Effector CD4-positive, alpha-beta T cell (primary cell): Measurements from ENCODE around the gene UPB1.
"Not testable (repeated sequence)": the region's sequence is repeated elsewhere in the genome, so short reads cannot be mapped to it uniquely, and the experiment has no call there.

Experiments used
- DNase-seq: peaks from one replicate; pipeline ENCODE4 v3.0.0-alpha.2; 2020

Gene UPB1

GRCh38 chr22:24536089-24536488, 41.0 kb downstream of the UPB1 start:
- DNase-seq = no peak

- no peak for DNase-seq
Observed at GRCh38 chr22:24540470-24540869, 45.3 kb downstream of the UPB1 start.

DNA sequence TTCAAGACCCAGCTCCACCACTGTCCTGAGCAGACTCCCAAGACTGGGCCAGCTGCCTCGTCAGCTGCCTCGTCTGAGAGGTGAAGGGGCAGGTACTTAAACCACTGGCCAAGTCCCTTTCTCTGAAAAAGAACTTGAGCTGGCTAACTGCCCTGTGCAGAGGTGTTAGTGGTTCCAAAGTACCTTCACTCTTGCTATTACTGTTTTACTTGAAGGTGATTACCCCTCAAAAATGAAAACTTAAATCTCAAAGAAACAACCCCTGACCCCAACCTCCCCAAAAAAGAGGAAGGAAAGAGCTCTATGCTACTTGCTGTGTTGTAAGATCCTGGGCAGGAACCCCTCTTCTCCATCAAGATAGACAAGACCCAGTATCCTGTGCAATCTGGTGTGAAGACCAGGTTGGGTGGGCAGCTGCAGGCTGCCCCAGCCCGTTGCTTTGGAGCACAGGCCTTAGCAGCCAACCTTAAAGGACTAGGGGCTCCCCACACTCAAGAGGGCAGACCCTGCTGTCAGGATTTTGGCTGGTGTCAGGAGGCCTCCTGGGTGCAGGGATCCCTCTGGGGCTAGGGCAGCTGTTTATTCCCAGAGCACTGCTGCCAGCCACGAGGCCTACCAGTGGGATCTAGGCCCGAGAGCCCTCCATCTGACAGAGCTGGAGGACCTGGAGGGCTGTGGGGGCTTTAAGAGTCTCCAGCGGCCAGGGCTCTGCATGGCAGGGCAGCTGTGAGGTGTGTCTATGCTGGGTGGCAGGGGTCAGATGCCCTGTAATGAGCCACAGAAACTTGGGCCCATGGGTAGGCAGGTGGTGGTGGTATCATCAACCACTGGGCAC, 46.8 kb downstream of the UPB1 start:
- no peak for DNase-seq

DNA sequence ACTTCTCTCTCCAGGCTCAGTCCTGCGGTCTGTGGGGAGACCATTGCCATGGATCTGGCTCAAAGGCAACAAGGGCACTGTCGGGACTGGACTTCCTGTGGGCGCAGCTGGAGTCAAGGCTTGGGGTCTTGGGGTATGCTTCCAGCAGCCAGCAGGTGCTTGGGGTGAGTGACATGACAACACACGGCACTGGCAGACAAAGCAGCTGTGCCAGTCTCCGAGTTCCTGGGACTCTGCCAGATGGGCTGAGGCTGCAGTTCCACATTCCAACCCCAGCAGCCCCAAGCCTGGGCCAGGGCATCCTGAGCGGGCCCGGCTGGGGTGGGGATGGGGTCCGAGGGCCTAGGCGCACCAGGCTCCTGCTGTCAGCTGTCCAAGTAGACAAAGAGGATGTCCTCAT, 47.5 kb downstream of the UPB1 start:
- DNase-seq = no peak

DNA sequence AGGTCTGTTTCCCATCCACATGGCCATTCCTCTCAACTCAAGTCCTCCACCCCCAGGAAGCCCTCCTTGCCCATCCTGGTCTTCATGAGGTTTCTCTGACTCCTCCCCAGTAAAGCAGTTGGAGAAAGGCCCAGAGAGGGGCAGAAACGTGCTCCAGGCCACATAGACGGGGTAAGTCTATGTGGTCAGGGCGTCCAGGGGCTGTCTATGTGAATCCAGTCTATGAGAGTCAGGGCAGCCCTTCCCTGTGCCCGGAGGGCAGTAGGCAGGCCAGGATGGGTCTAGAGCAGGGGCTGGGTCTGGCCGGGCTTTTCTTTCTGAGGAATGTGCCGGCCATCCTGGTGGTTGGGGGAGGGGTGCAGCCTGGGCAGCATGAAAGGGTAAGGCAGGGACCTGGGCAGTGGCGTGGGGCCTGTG, 48.1 kb downstream of the UPB1 start:
- DNase-seq = no peak

DNA sequence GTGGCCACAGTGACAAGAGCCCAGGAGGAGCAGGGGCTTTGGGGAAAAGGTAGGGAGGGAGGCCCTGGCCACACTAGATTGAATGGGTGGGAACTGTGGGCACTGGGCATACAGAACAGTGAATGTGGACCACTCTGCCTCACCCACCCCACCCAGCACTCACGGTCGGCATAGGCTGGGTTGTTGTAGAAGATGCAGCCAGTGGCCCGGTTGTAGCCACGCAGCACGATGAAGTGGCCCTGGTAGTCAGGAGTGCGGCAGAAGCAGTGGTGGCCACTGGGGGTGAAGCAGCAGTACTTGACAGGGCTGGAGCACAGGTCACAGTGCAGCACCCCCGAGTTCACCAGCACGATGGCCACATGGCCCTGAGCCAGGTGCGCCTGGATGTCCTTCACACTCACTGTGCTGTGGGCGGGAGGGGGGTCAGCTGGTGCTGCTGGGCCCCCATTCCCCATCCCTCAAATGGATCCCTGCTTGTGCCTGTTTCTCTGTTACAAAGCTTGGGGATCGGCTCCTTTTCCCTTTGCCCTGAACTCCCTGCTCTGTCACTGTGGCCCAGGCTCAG, 48.6 kb downstream of the UPB1 start:
- DNase-seq = no peak

DNA sequence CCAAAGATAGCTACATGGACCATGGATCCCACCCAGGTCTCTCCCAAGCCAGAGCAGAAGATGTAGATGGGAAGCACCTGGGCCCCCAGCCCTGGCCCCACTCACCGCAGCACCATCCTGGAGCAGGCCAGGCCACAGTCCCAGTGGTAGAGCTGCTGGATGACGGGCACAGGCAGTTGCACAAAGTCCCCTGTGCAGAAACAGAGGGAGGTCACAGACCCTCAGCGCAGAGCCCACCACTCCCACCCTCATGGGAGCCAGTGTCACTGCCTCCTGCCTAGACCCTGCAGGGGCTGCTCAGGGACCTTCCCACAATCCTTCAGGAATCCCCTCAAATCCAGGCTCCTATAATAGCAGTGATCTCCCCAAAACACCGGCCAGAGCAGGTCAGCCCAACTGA, 53.7 kb downstream of the UPB1 start:
- no peak for DNase-seq

- no peak for DNase-seq
Observed at GRCh38 chr22:24550028-24550901, 55.1 kb downstream of the UPB1 start.

GRCh38 chr22:24550902-24551435, 55.8 kb downstream of the UPB1 start:
- no peak for DNase-seq

GRCh38 chr22:24552503-24553286, 57.6 kb downstream of the UPB1 start:
- DNase-seq = not testable (repeated sequence)

- no peak for DNase-seq
Observed at GRCh38 chr22:24553597-24554312, 58.6 kb downstream of the UPB1 start.

GRCh38 chr22:24554313-24555164, 59.4 kb downstream of the UPB1 start, which contains the start of gene GUCD1:
TSS of gene GUCD1 (minus strand) at chr22:24555138. CDS start at chr22:24554991, 147 bp downstream.
- no peak for DNase-seq

- peak; percentile 99 for DNase-seq
Observed at GRCh38 chr22:24555165-24556039, 60.3 kb downstream of the UPB1 start, which contains the start of gene SNRPD3. TSS of gene SNRPD3 (plus strand) at chr22:24555999. CDS start at chr22:24557675, 1,676 bp downstream.

DNA sequence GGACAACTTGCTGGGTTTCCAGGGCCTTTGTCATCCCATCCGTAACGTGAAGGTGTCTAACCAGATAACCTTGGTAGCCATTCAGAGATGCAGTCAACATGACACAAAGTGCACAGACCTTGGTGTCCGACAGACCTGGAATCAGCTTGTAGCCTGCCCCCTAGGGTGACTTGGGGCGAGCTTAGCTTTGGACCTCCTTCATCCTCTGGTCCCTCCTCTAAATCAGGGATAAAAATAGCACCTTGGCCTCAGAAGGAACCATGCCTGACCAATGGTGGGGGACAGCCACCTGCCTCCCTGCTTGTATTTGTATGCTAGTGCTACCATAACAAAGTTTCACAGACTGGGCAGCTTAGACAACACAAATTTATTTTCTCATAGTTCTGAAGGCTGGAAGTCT, 64.3 kb downstream of the UPB1 start:
- DNase-seq = no peak

DNA sequence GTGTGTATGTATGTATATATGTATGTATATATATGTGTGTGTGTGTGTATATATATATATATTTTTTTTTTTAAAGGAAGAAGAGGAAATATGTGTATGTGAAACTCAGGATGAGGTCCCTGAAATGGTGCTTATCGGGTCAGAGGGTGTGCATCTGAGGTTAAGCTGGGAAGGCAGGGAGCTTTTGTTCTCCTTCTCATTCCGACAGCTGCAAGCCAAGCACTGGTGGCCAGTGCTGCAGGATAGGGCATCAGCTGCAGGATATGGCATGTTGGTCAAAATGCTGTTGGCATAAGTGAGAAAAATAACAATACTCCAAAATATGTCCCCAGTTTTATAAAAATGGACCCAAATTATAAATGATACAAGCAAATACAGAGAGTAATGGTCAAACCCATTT, 68.1 kb downstream of the UPB1 start:
- DNase-seq = no peak

GRCh38 chr22:24564376-24565058, 69.4 kb downstream of the UPB1 start:
- no peak for DNase-seq

DNA sequence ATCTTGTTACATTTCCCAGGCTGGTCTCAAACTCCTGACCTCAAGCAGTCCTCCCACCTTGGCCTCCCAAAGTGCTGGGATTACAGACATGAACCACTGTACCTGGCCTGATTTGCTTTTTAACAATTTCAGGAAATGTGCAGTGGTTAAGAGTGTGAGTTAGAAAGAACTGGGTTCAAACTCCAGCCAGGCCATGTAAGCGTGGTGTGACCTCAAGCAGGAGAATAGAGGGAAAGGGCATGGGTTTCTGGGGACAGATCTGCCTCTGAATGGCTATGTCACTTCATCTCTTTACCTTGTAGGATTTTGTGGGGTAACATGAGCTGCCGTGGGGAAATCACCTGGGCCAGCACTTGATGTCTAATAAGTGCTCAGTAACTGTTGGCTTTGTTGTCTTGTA, 69.9 kb downstream of the UPB1 start:
- no peak for DNase-seq

- DNase-seq = no peak
Observed at GRCh38 chr22:24566899-24567511, 71.9 kb downstream of the UPB1 start.
